Loucy (cell line): Measurements from ENCODE around the gene RAD23B.

Source experiments
- H2AFZ ChIP-seq: fragments of 200-600 bp; sonication (generic); 2 replicates; pipeline ENCODE4 v1.6.0; 2016; ENCODE audit warnings: antibody characterized with exemption, mild to moderate bottlenecking, low read length, moderate library complexity
- H3F3A ChIP-seq: fragments of 200-600 bp; 2 replicates; pipeline ENCODE4 v1.6.0; 2016; ENCODE audit warnings: antibody characterized with exemption, low read depth, mild to moderate bottlenecking
- H3K27me3 ChIP-seq: fragments of 200-600 bp; sonication (generic); 2 replicates; pipeline ENCODE4 v1.6.1; 2014; ENCODE audit warnings: low read length, mild to moderate bottlenecking; ENCODE audit not compliant: insufficient read depth, poor library complexity, severe bottlenecking
- H3K36me3 ChIP-seq: fragments of 200-600 bp; sonication (generic); 2 replicates; pipeline ENCODE4 v1.6.1; 2016; ENCODE audit warnings: low read length; ENCODE audit not compliant: insufficient read depth
- H3K4me1 ChIP-seq: fragments of 200-600 bp; sonication (generic); 2 replicates; pipeline ENCODE4 v1.5.1; 2014; ENCODE audit warnings: low read length, mild to moderate bottlenecking; ENCODE audit not compliant: insufficient read depth, poor library complexity, severe bottlenecking
- H3K4me2 ChIP-seq: fragments of 200-600 bp; sonication (generic); 2 replicates; pipeline ENCODE4 v1.6.0; 2014; ENCODE audit warnings: antibody characterized with exemption, low read length, low read depth, mild to moderate bottlenecking; ENCODE audit not compliant: poor library complexity, severe bottlenecking
- H3K4me3 ChIP-seq: fragments of 200-600 bp; sonication (generic); 2 replicates; pipeline ENCODE4 v1.5.1; 2014; ENCODE audit warnings: low read length, mild to moderate bottlenecking, mixed read lengths; ENCODE audit not compliant: poor library complexity, severe bottlenecking
- H3K79me2 ChIP-seq: fragments of 200-600 bp; sonication (generic); 2 replicates; pipeline ENCODE4 v1.6.1; 2014; ENCODE audit warnings: low read length; ENCODE audit not compliant: insufficient read depth
- H3K9ac ChIP-seq: fragments of 200-600 bp; sonication (generic); 2 replicates; pipeline ENCODE4 v1.6.0; 2014; ENCODE audit warnings: mild to moderate bottlenecking, low read depth, low read length, moderate library complexity; ENCODE audit not compliant: poor library complexity, severe bottlenecking
- H3K9me2 ChIP-seq: fragments of 200-600 bp; sonication (generic); replicated peaks from 2 replicates; pipeline ENCODE4 v1.6.1; 2016; ENCODE audit warnings: low read depth, low read length, mixed read lengths
- H3K9me3 ChIP-seq: fragments of 200-600 bp; sonication (generic); 2 replicates; pipeline ENCODE4 v1.6.1; 2014; ENCODE audit warnings: mild to moderate bottlenecking, antibody characterized with exemption, low read length, low read depth; ENCODE audit not compliant: insufficient read depth
- H4K20me1 ChIP-seq: fragments of 200-600 bp; sonication (generic); 2 replicates; pipeline ENCODE4 v1.6.0; 2014; ENCODE audit warnings: antibody characterized with exemption, low read length, mild to moderate bottlenecking; ENCODE audit not compliant: insufficient read depth, poor library complexity, severe bottlenecking
- EZH2phosphoT487 ChIP-seq: fragments of 200-600 bp; IDR thresholded peaks from 2 replicates; pipeline ENCODE4 v1.6.1; 2018; ENCODE audit warnings: antibody characterized with exemption, mild to moderate bottlenecking, moderate library complexity, borderline replicate concordance
- TF ChIP-seq, protein P1 (sequence below): fragments of 200-600 bp; sonication (generic); conservative IDR thresholded peaks from 2 replicates; pipeline ENCODE4 v1.5.1; 2014; ENCODE audit warnings: mild to moderate bottlenecking, antibody characterized with exemption, low read length

The RAD23B gene

DNA sequence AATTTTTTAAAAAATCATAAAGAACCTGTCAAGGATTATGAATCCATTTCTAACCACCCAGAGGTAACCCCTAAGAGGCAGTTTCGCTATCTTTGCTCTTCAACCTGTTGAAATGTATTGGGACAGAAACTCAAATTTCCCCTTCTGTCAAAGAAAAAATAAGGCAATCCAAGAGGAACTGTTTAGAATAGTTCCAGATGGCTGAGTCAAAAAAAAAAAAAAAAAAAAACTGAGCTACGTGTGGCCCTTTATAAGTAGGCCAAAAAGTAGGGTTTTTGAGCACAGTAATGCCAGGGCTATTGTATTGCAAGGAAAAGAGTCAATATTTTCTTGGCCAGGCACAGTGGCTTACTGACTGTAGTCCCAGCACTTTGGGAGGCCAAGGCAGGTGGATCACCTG is 94.9 kb downstream of the RAD23B start:
- H3K4me2 ChIP-seq = no peak overlapping the region
- no peaks in the 10 kb centered on the region for H3K27me3 ChIP-seq
- no peaks in the 10 kb centered on the region for H3K9me3 ChIP-seq
- H2AFZ ChIP-seq = no peak overlapping the region
- H3F3A ChIP-seq = no peaks in the 10 kb centered on the region
- no peaks in the 10 kb centered on the region for H3K36me3 ChIP-seq
- no peaks in the 10 kb centered on the region for H3K9me2 ChIP-seq
- H3K4me1 ChIP-seq = no peaks in the 10 kb centered on the region
- H3K79me2 ChIP-seq = no peaks in the 10 kb centered on the region
- no peak overlapping the region for H3K4me3 ChIP-seq
- H3K9ac ChIP-seq = no peak overlapping the region
- no peak for TF ChIP-seq EZH2phosphoT487
- TF ChIP-seq, protein P1, sequence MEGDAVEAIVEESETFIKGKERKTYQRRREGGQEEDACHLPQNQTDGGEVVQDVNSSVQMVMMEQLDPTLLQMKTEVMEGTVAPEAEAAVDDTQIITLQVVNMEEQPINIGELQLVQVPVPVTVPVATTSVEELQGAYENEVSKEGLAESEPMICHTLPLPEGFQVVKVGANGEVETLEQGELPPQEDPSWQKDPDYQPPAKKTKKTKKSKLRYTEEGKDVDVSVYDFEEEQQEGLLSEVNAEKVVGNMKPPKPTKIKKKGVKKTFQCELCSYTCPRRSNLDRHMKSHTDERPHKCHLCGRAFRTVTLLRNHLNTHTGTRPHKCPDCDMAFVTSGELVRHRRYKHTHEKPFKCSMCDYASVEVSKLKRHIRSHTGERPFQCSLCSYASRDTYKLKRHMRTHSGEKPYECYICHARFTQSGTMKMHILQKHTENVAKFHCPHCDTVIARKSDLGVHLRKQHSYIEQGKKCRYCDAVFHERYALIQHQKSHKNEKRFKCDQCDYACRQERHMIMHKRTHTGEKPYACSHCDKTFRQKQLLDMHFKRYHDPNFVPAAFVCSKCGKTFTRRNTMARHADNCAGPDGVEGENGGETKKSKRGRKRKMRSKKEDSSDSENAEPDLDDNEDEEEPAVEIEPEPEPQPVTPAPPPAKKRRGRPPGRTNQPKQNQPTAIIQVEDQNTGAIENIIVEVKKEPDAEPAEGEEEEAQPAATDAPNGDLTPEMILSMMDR = no peak
- no peaks in the 10 kb centered on the region for H4K20me1 ChIP-seq
